Osteocyte (in vitro differentiated cells): ENCODE measurements around the gene C13orf46. TPM values are rescaled to one million over a fixed set of nuclear protein-coding genes. Genes with fewer than 3 reads are reported as not detected.
A peak's percentile ranks its signal among the peaks of the same experiment; 100 is the strongest.

Source experiments
- DNase-seq: peaks from one replicate; pipeline ENCODE4 v3.0.0; 2021; ENCODE audit warnings: mixed read lengths; ENCODE audit not compliant: unreplicated experiment; ENCODE audit errors: extremely low spot score
- H3K27ac Mint-ChIP-seq: one replicate; pipeline ENCODE4 v1.8.0; 2021; ENCODE audit warnings: mild to moderate bottlenecking, mixed read lengths; ENCODE audit not compliant: unreplicated experiment
- H3K27me3 Mint-ChIP-seq: one replicate; pipeline ENCODE4 v1.8.0; 2021; ENCODE audit warnings: mixed read lengths; ENCODE audit not compliant: unreplicated experiment
- H3K36me3 Mint-ChIP-seq: one replicate; pipeline ENCODE4 v1.8.0; 2021; ENCODE audit warnings: mixed read lengths; ENCODE audit not compliant: unreplicated experiment
- H3K4me1 Mint-ChIP-seq: one replicate; pipeline ENCODE4 v1.8.0; 2021; ENCODE audit warnings: mixed read lengths; ENCODE audit not compliant: unreplicated experiment
- H3K4me3 Mint-ChIP-seq: one replicate; pipeline ENCODE4 v1.8.0; 2021; ENCODE audit warnings: mild to moderate bottlenecking, moderate library complexity, mixed read lengths; ENCODE audit not compliant: unreplicated experiment
- H3K9me3 Mint-ChIP-seq: one replicate; pipeline ENCODE4 v1.8.0; 2021; ENCODE audit warnings: mixed read lengths; ENCODE audit not compliant: unreplicated experiment
- CTCF ChIP-seq: fragments of 200-600 bp; sonication (generic); IDR thresholded peaks from 2 replicates; pipeline ENCODE4 v1.5.0; 2021; ENCODE audit warnings: antibody characterized with exemption, mild to moderate bottlenecking, moderate library complexity
- total RNA-seq: library from RNA; stranded (reverse); gene quantifications from 2 replicates; pipeline ENCODE4 v1.2.1, GENCODE V29; 2021

C13orf46 gene
- total RNA-seq, 1 donor from 2014 or later: 2.4 TPM

- no peaks in the 10 kb centered on the region for H3K36me3 Mint-ChIP-seq
- DNase-seq: peak; percentile 73
- H3K27me3 Mint-ChIP-seq: peaks cover 23% of the 10 kb centered on the region
- TF ChIP-seq CTCF: no peak
- H3K27ac Mint-ChIP-seq: no peak overlapping the region
- no peaks in the 10 kb centered on the region for H3K4me1 Mint-ChIP-seq
- peaks cover 18% of the 10 kb centered on the region for H3K9me3 Mint-ChIP-seq
- no peak overlapping the region for H3K4me3 Mint-ChIP-seq
Observed at GRCh38 chr13:113917594-113918371, 56.1 kb downstream of the C13orf46 start.

GRCh38 chr13:113917096-113917495, 56.8 kb downstream of the C13orf46 start:
- DNase-seq: peak; percentile 84
- Mint-ChIP-seq H3K4me3 (no peak overlapping the region), H3K4me1 (no peaks in the 10 kb centered on the region), H3K27me3 (peaks cover 30% of the 10 kb centered on the region), H3K27ac (no peak overlapping the region), H3K36me3 (no peaks in the 10 kb centered on the region), H3K9me3 (peaks cover 18% of the 10 kb centered on the region)
- TF ChIP-seq CTCF: no peak

GRCh38 chr13:113916330-113916815, 57.5 kb downstream of the C13orf46 start:
- Mint-ChIP-seq H3K36me3 (no peaks in the 10 kb centered on the region), H3K4me3 (no peak overlapping the region), H3K27ac (no peak overlapping the region), H3K9me3 (peaks cover 16% of the 10 kb centered on the region), H3K27me3 (peaks cover 36% of the 10 kb centered on the region), H3K4me1 (no peaks in the 10 kb centered on the region)
- DNase-seq: peak; percentile 51
- TF ChIP-seq CTCF: no peak

GRCh38 chr13:113915786-113916329, 58.0 kb downstream of the C13orf46 start:
- peaks cover 41% of the 10 kb centered on the region for H3K27me3 Mint-ChIP-seq
- H3K36me3 Mint-ChIP-seq: no peaks in the 10 kb centered on the region
- peak; percentile 68 for DNase-seq
- H3K9me3 Mint-ChIP-seq: peaks cover 16% of the 10 kb centered on the region
- H3K27ac Mint-ChIP-seq: no peak overlapping the region
- no peak for TF ChIP-seq CTCF
- no peak overlapping the region for H3K4me3 Mint-ChIP-seq
- no peaks in the 10 kb centered on the region for H3K4me1 Mint-ChIP-seq

- Mint-ChIP-seq H3K27me3 (peaks cover 47% of the 10 kb centered on the region), H3K4me1 (no peaks in the 10 kb centered on the region), H3K9me3 (peaks cover 16% of the 10 kb centered on the region), H3K4me3 (no peak overlapping the region), H3K36me3 (no peaks in the 10 kb centered on the region), H3K27ac (no peak overlapping the region)
- no peak for TF ChIP-seq CTCF
- peak; percentile 78 for DNase-seq
Observed at GRCh38 chr13:113915012-113915763, 58.7 kb downstream of the C13orf46 start.
